Right kidney (tissue), 1 donor: ENCODE data around the gene PDE11A.
A peak's percentile ranks its signal among the peaks of the same experiment; 100 is the strongest.

Experiments used
- DNase-seq: peaks from one replicate; pipeline ENCODE4 v3.0.0-alpha.2; 2016

Gene PDE11A

GRCh38 chr2:177756336-177756735 lies 316.2 kb downstream of the PDE11A start:
- DNase-seq: no peak

- no peak for DNase-seq
Measured at GRCh38 chr2:177754492-177754873, 318.1 kb downstream of the PDE11A start.

GRCh38 chr2:177753682-177754491 lies 318.7 kb downstream of the PDE11A start:
- peak; percentile 71 for DNase-seq

GRCh38 chr2:177748360-177748759 lies 324.2 kb downstream of the PDE11A start:
- no peak for DNase-seq

DNA sequence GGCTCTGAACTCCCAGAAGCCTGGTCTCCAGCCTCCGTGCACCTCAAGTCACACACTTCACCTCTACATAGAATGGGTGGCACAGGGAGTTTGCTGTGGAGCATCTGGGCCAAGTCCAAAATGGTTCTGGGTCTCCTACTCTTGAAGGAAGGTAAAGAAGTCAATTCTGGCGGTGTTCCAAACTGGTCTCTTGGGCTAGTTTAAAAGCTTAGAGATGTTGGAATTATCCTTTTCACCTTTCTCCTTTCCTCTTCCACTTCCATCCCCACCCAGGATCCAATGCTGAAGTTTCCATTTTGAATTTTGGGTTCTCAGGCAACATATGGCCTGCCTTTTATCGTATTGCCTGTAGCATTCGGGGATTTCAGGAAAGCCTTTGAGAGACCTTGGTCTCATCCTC lies 325.2 kb downstream of the PDE11A start:
- no peak for DNase-seq

- no peak for DNase-seq
Measured at GRCh38 chr2:177746358-177746757, 326.2 kb downstream of the PDE11A start.

- DNase-seq: no peak
Measured at GRCh38 chr2:177745531-177745930, 327.0 kb downstream of the PDE11A start.

- no peak for DNase-seq
Measured at GRCh38 chr2:177742851-177743250, 329.7 kb downstream of the PDE11A start.

DNA sequence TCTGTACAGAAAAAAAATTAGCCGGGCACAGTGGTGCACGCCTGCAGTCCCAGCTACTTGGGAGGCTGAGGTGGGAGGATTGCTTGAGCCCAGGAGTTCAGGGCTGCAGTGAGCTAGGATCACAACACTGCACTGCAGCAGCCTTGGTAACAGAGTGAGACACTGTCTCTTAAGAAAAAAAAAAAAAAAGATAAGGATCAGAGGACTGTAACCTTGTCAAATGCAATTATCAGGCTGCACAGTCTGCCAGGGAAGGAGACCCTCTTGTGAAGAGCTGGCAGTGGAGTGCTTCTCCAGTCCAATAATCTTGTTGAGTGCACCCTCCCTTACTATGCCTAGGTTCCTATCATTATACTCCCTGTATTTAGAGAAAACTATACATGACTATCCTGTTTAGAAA lies 330.7 kb downstream of the PDE11A start:
- DNase-seq: no peak

GRCh38 chr2:177740700-177741099 lies 331.9 kb downstream of the PDE11A start:
- no peak for DNase-seq

DNA sequence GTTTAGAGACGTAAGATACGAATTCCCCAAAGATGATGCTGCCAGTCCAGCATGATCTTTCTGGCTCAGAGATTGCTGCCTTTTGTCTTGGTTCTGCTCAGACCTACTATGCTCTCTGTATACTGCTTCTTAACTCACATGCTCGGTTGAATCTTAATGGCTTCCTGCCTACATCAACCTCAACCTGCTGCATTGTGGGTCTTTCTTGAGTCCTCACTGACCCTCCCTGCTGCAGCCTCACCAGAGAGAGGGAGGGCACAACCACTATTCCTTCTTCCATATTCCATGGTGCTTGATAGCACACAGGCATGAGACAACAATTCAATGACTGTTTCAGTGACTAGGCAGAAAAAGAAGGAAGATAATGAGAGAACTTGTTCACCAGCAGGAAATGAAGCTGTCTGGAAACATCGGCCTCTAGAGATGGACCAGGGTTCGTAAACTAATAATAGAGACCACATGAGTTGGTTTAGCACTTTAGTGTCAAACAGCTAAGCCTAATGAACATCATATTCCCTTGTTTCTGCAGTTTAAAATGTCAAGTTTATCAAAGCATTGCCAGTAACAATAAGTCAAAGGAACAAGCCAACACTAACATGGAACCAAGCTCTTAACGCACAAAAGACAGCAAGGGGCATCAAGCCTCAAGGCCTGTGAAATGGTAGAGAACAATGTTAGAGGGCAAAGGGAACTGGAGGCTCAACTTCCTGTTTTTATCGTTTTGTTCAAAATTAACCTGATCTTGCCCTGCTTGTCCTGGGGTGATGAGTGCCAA lies 333.9 kb downstream of the PDE11A start:
- DNase-seq: no peak

GRCh38 chr2:177735318-177735803 lies 337.2 kb downstream of the PDE11A start:
- no peak for DNase-seq

DNA sequence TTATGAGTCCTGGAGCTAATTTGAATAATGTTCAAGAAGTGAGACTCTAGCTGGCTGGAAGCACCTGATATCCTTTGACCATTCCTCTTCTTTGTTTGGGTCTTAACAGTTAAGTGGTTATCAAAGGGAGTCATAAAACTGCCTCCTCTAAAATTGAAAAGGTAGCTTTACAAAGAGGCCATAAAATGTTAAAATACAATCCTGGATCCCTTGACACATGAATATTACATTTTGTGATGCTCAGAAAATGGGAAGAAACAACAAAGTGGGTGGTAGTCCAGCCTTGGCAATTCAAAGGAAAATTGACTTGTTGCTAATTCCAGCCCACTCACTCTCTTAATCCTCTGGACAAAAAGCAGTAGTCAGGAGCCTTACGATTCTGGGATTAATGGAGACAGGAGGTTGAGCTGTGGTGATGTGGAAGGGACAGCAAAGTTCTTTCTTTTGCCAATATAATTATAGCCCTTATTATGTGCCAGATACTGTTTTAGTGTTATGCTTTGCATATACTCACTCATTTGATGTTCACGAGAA lies 339.2 kb downstream of the PDE11A start:
- no peak for DNase-seq

DNA sequence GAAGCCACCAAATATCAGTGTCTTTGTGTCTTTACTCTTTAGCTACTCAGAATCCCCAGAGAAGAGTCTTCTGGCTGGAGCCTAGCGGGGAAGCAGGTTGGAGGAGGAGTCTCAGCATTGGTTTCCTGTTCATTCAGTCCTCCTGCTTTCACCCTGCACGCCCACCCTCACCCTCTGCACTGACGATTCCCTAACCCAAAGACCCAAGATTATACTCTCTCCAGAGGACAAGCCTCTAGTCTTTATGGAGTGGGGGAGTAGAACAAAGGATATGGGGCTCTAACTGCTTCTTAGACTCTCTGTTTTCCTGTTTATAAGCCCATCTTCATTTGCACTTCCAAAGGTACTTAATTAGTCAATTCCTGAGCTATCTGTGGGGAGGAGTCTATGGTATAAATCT lies 341.2 kb downstream of the PDE11A start:
- no peak for DNase-seq

- DNase-seq: no peak
Measured at GRCh38 chr2:177730792-177731191, 341.8 kb downstream of the PDE11A start.

- no peak for DNase-seq
Measured at GRCh38 chr2:177730363-177730762, 342.2 kb downstream of the PDE11A start.

GRCh38 chr2:177728920-177729319 lies 343.7 kb downstream of the PDE11A start:
- DNase-seq: no peak

GRCh38 chr2:177728399-177728765 lies 344.2 kb downstream of the PDE11A start:
- no peak for DNase-seq

DNA sequence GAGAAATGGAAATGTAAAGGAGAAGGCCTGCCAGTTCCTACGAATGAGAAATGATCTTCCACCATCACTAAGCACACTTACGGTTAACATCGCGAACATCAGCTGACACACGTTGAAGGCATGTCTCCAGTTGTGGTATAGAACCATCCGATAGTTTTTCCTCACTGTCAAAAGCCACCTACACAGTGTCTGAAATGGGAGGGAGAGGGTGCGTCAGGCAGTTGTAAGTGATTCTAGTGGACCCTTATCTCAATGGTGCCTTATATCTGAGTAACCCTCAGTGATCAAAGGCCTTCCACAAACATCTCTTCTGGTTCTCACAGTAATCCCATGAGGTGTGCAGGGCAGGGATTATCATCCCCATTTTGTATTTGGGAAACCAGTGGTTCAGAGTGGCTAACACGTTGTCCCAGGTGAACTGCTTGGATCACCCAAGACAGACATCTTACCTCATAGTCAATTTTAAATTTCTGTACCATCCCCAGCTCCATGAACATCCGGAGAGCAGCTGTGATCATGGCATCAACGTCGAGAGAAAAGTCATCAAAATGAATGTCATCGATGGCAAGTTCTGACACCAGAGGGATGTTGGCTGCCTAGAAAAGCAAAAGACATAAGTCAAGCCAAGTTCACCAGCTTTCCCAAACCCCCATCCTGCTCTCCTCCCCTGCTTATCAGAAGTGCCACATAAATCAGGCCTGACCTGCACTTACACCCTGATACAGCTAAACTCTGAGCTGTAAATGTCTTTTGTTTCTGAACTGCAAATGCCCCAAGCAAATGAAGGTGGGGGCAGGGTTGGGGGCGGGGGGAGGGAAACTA lies 344.8 kb downstream of the PDE11A start:
- no peak for DNase-seq

DNA sequence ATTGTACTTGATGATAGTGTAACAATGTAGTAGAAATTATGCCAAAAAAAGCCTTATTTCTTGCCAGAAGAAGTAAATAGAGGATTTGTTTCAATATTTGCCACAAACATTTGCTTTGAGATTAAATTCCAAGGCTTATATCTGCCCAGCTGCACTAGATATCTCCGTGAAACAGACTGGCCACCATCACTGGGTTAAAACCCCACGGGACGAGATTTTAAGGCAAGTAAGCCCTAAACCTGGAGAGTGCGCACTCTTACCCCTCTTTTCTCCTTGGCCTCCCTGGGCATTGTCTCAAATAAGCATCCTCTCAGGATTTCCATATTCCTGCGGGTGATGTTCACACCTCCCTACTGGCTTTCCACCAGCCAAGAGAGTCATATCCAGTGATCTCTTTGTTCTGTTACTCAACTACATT lies 345.6 kb downstream of the PDE11A start:
- DNase-seq: no peak

- peak; percentile 72 for DNase-seq
Measured at GRCh38 chr2:177724398-177725287, 347.9 kb downstream of the PDE11A start.
